Colon (tissue), 2 donors: ENCODE measurements around the gene ULK1.

ENCODE experiments used
- FAIRE-seq: peaks from 2 replicates; lab custom pipeline; 2012; peaks lifted over from hg19 to GRCh38; lab: Jason Lieb, UNC
- donor health status: control.
- donor health status: control.

The ULK1 gene

DNA sequence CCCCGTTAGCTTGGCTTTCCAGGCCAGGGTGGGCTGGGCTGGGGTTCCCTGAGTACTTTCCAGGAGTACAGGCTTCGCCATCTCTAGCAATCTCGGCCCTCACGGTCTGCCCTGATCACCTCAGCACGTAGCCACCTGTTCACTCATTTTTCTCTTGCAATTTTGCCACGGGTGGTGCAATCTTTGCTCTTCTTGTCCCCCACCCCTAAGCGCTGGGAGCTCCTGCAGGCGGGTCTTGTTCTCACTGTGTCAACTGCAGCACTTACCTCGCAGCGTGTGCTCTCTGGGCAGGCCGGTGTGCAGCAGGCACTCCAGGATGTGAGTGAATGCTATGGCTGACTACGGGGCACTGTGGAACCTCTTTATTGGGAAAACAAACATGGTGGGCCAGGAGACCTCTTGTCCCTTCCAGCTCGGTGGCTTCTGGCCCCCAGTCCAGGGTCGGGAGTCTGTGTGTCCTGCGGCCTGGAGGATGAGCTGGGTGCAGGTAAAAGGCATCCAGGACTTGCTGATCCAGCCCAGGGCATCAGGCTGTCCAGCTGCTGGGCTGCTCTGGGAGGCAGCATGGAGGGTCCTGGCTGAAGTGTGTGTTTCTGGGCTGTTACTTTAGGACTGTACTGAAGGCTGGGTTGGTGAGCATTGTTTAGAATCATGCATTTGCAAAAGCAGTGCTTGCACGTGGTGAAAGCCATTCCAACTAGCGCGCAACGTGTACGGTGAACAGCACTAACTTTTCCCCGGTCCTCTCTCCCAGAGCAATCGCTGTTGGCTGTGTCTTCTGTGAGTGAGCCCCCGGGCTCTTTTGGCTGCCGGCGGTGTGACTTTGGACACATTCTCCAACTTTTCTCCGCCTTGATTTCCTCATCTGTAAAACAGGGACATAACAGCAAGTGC, 1.5 kb upstream of the ULK1 start:
- FAIRE-seq, result no peak

DNA sequence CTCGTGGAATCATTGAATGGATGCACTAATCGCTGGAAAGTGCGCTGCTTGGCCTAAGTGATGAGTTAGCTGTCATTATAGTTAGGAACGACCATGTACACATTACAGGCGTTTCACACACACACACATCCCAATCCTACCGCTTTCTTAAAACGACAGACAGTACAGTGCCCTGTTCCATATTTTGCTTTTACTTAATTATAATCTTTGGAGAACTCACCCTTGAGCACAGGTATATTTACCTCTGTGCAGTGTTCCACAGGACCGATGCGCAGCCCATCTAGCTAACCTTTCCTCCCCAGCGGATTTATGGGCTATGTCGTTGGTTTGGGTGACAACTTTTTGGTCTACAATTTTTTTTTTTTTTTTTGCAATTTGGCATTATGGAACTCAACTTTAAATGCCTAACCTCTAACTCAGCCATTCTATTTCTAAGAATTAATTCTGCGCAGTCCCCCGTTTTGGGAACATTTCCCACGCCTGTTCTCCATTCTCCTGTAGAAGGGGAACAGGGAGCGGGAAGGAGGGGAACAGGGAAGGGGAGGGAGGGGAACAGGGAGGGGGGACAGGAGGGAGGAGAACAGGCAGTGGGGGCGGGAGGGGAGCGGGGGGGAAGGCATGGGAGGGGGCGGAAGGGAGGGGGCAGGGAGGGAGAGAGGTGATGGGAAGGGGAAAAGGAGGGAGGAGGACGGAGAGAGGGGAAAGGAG, 663 bp upstream of the ULK1 start:
- FAIRE-seq, result no peak

DNA sequence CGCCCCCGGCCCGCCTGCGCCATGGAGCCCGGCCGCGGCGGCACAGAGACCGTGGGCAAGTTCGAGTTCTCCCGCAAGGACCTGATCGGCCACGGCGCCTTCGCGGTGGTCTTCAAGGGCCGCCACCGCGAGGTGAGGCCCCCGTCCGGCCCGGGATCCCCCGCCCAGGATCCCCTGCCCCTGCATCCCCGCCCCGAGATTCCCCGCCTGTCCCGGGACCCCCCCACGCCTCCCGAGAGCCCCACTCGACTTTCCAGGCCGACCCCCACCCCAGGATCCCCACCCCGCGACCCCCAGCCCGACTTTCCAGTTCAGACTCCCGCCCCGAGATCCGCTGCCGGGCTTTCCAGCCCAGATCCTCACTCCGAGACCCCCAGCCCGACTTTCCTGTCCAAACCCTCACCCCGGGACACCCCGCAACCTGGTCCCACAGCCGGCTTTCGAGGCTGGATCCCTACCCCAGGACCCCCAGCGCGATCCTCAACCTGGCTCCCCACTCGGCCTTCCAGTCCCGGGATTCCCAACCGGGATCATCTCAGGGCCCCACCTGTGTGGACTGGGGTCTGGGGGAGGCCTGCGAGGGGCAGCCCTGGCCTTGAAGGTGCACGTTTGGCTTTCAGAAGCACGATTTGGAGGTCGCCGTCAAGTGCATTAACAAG, 688 bp downstream of the ULK1 start:
- FAIRE-seq, result no peak

DNA sequence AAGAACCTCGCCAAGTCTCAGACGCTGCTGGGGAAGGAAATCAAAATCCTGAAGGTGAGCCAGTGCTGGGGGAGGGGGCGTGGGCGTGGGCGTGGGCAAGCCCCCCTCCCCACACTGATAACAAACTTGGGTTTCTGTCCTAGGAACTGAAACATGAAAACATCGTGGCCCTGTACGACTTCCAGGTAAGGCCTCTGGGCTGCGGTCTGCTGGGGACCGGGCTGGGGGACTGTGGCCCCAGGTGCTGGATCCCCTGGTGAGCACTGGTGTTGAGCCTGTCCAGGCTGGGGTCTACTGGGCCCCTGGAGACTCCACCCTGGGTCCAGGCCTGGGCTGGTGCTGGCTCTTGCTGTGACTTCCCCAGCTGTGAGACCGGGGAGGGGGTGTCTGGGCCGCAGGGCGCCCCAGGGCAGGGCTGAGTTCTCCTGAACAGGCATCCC, 1.2 kb downstream of the ULK1 start:
- no peak for FAIRE-seq

DNA sequence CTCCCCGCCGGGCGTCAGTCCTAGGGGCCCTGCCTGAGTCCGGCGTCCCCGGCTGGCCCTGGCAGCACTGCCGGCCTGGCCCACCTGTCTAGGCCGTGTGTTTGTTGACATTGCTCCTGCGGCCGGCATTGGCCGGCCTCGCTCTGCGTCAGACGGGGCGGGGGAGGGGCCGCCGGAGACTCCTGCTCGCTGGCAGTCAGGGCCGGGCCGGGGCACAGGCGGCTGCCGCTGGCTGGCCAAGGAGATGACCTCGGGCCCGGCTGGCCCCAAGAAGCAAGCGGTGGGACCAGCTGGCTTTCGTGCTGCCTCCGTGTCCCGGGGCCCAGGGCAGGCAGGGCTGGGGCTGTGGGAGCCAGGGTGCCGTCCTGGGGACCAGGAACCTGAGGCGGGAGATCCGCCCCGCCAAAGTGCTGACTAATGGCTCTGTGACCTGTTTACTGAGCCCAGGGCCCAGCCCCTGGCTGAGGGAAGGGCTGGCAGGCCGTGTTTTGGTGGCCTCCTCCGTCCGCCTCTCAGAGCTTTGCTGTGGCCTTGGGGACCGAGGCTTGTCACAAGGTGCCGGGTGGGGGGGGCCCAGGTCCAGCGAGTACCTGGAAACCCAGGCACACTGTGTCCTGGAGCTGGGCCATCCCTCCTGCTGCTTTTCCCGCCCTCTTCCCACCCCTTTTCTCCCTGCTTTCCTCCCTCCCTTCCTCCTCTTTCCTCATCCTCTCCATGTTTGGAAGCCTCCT, 1.8 kb downstream of the ULK1 start:
- FAIRE-seq, result no peak

DNA sequence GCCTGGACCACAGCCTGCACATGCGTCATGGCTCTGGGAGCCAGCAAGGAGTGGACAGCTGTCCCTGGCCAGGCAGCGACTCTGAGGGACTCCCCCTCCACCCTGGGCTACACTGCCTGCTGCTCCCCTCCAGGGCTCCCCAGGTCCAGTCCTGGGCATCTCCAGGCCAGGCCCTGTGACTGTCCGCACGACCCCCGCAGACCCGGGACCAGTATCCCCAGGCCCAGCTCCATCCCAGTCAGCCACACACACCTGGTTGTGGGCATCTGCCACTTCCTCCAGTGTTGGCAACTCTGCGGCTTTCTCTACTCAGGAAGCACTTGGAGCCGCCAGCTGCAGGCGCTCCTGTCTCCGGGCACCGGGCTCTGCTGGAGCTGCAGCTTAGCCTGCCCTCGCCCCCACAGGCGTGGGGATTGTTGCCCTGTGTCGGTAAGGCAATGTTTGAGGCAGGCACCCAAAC, 2.4 kb downstream of the ULK1 start:
- FAIRE-seq, result no peak

DNA sequence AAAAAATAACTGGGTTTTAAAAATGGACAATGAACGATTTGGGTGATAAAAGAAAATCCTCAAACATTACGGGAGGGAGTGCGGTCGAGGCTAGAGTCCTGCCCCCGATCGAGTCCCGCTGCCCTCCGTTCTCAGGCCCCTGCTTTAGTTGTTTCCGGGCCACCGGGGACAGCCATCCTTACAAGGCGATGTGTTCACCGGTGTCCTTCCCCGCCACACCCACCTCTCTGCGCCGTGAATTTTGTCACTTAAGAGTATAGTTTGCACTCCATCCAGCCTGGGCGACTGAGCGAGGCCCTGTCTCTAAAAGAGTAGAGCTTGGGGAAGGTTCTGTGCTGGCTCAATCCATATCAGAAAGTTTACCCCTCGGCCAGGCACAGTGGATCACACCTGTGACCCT, 2.9 kb downstream of the ULK1 start:
- no peak for FAIRE-seq

DNA sequence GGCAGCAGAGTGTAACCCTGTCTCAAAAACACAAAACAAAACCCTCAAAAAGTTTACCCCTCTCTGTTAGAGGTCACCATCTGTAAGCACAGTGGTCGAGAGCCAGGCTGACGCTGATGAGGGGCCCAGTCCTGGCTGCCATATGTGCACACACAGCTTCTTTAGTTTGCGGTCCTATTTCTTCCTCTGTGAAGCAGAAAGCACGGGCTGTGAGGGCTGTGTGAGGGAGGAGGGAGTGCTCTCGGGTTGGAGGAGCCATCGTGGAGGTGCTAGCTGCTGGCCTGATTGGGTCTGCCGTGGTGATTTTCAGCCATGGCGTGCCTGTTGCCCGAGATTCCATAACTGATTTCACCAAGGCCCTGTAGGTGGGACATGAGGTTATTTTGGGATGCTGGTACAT, 3.5 kb downstream of the ULK1 start:
- no peak for FAIRE-seq

DNA sequence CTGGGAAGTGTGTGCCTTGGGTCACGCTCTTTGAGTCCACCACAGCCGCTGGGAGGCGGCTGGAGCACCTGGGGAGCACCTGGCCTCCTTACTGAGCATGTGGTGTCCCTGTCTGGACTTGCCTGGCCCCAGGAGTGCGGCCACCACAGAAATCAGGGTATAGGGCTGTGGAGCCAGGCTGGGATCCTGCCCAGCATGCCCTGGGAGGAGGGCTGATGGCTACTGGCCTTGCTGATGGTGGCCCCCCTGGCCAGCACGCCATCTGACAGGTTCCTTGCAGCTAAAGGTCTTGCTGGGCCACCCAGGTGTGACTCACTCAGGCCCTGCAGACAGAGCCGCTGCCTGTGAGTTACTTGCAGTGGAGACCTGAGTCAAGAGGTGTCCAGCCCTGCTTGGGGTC, 6.0 kb downstream of the ULK1 start:
- no peak for FAIRE-seq

DNA sequence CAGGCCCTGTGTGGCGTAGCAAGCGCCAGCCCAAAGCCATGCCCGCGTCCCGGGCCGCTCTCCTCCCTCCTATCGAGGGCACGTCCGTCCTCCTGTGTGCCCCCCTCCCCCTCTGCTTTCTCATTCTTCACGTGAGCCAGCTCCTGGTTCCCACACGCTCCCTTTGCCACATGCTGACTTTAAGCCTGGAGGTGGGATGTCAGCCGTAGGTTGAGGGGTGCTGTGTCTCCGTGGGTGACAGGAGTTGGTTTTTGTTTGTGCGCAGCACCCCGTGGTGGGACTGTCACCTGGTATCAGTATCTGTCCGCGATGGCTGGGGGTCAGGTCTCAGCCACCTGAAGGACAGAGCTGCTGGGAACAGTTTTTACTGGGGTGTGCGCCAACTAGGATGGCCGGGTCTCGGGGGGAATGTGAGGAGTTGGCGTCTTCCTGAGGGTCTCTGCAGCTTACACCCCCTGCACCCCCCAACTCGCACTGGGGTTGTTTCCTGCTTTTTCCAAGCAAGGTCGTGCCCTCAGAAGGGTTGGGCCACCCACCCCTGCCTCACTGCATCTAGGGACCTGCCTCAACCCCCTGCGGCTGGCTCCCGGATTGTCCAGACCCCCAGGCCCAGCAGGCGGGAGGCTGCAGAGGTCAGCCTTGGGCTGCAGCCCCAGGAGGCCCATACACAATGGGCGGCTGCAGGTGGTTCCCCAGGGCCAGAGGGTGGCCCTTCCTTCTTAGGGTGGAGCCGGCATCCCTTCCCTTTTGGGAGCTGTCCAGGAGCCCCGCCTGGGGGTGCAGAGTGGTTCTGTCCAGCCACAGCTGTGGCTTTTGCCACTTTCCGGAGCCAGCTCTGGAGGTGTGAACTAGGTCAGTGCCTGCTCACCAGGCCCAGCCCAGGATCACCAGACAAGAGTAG, 7.3 kb downstream of the ULK1 start:
- no peak for FAIRE-seq

DNA sequence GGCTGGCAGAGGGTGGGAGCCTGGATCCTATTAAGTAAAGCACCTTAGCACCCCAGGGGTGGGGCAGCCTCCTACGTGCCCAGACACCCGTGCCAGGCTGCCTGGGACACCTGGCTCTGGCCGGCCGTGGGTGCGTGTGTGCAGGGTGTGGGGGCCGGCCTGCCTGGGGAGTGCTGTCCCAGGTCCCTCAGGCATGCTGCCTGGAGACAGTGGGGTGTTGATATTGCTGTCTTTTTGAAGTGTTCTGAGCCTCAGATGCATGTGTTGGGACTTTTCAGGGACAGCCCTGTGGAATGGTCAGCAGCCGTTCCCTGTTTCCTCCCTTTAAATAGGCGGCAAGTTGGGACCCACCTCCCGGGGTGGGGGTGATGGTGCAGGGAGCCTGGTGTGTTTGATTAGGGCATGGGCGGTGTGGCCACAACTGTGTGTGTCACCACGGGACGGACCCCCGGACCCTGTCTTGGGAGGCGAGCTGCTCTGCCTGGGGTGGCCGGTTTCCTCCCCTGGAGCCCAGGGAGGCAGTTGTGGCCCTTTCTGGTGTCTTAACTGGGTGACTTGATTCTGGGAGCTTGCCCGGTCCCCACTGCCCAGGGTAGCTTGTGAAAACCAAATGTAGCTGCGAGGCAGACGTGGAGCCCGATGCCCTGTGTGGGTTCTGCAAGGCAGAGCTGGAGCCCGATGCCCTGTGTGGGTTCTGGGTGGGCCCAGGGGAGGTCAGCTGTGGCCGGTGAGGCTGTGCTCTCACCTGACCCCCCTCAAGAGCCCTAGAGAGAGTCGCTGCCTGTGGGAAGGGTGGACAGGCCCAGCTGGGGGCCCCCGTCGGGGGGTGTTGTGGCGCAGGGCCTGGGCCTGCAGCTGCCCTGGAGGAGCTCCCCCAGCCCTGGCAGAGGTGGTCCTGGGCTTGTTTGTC, 8.2 kb downstream of the ULK1 start:
- no peak for FAIRE-seq

DNA sequence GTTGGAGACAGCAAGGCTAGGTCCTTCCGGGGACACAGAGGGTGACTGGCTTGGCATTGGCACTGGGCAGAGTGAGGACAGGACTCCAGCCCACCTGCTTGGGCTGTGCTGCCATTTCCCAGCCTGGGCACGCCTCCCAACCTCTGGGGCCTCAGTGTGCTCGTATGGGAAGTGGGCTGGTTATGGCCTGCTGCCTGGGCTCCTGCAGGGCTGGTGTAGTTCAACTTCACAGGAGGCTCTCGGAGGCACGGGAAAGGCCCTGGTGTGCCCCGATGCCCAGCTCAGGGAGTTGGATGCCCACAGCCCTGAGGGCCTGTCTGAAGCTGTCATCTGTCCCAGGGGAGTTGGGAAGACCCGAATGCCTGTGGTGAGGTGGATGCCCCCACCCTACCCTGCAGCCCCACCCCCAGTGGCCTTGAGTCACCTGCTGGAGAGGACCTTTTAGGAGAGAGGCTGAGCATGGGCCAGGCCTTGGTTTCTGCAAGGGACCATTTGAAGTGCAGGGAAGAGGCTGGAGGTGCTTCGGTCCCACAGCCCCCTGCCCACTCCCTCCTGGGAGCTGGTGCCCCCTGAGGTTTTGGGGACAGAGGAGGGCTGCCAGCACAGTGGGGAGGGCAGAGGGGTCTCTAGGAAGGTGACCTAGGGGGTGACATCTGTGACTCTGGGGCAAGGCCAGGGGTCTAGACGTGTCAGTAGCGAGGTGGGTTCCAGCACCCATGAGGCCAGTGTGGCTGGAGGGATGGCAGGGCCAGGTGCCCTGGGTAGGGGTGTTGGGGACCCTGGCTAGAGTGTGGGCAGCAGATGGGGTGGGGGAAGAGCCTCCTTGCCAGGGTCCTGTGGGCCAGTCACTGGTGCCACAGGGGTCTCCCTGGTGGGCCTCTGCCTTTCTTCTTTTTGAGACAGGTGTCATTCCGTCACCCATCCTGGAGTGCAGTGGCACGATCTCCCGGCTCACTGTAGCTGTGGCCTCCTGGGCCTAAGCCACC, 9.1 kb downstream of the ULK1 start:
- FAIRE-seq, result no peak

DNA sequence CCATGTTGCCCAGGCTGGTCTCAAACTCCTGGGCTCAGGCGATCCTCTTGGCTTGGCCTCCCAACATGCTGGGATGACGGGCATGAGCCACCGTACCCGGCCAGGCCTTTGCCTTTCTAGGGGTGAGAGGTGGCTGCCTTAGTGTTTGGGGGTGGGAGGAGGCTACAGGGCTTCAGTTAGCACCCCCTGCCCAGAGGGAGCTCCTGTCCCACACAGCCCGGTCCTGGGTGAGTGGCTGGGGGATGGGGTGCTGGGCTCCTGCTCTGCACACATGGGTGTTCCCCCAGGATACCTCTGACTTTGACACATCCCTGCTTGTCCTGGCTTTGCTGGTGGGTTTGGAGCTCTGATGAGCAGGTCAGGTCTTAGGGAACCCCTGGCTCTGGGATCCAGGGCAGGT, 9.9 kb downstream of the ULK1 start:
- FAIRE-seq, result no peak

DNA sequence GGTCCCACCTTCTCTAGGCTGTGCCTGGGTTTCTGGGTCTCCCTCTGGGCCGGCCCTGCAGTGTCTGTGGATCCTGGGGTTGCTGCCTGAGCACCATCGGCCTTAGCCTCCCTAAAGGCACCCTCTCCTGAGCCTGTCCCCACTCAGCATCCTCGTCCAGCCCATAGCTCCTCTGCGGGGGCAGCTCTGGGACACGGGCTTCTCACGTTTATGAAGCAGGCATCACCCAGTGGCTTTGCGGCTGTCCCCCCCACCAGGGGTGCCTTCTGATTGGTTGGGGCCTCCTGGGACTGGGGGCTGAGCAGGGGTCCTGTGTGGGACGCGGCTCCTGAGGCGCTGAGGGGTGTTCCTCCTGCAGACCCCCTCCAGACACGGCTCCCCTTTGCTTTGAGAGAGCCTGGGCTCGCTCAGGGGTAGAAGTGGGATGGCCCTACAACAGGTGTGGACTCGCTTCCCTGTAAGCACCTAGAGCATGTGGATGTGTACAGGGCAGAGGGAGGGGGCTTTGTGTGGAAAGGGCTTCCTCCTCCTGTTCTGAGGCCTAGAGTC, 10.7 kb downstream of the ULK1 start:
- no peak for FAIRE-seq

DNA sequence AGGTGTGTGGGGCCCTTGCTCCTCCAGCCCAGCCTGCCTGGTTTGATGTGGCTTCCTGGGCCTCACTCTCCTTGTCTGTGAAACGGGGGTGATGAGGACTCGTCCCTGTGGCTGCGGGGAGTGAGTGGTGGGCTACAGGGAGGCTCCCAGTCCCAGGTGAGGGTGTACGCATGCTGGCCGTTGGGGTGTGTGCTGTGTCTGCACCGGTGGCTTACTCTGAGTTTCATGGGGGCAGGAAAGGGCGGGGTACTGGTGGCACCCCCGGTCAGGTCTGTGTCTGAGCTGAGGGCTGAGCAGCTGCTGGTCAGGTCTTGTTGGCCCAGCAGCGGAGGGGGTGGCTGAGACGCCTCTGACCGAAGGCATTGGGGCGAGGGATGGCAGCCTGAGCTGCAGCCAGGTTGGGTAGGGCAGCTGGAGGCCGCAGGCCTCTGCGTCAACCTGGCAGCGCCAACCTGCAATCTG, 11.2 kb downstream of the ULK1 start:
- FAIRE-seq, result no peak

DNA sequence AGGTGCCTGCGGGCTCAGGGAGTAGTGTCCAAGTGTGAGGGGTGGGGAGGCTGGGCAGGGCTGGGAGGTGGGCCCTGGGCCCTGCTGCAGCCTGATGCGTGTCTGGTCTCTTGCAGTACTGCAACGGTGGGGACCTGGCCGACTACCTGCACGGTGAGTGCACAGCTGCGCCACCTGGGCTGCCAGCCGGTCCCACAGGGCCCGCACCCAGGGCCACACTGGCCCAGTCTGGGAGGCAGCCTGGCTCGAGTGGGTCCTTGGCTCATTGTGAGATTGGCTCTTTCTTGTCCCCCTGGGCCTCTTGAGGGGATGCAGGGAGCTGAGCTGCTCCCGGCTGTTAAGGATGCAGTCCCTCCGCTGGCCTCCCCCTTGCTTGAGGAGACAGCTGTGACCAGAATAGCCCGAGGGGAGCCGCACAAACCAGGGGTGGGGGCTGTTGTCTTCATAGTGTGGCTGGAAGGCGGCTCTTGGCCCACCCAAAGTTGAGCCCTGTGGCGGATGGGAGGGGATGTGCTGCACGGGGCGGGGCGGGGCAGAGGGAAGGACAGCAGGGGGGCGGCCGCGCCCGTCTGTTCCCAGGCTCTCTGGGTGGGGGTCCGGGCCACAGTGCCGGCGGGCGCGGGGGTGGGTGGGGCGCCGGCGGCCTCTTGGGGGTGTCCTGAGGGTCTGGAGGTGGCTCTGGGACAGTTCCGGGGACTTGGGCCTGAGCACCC, 13.1 kb downstream of the ULK1 start:
- FAIRE-seq, result no peak
